ENCODE results near the gene MMP20.

Gene MMP20

GRCh38 chr11:102623128-102623527 is 2.0 kb downstream of the MMP20 start (continued):
- TF ChIP-seq ZNF518A (tag by site-specific recombination; conservative IDR thresholded peaks at IDR 0.05; ENCODE audit: low read depth): no peak
- TF ChIP-seq ZNF843 (tag by site-specific recombination; IDR thresholded peaks at IDR 0.05): no peak
- no peak for TF ChIP-seq ZNF792 (tag by site-specific recombination; IDR thresholded peaks at IDR 0.05)
- TF ChIP-seq ZNF146 (tag by site-specific recombination; IDR thresholded peaks at IDR 0.05): no peak
- no peak for TF ChIP-seq KLF9 (tag by site-specific recombination; IDR thresholded peaks at IDR 0.05; ENCODE audit: low read depth)
- TF ChIP-seq RBAK (tag by site-specific recombination; IDR thresholded peaks at IDR 0.05): no peak
- no peak for TF ChIP-seq AEBP2 (tag by site-specific recombination; IDR thresholded peaks at IDR 0.05; ENCODE audit: borderline replicate concordance)
- TF ChIP-seq ZNF529 (tag by site-specific recombination; IDR thresholded peaks at IDR 0.05; ENCODE audit: insufficient replicate concordance): no peak
- no peak for TF ChIP-seq ZBTB1 (tag by site-specific recombination; IDR thresholded peaks at IDR 0.05)
- no peak for TF ChIP-seq SP7 (tag by site-specific recombination; IDR thresholded peaks at IDR 0.05)
- no peak for TF ChIP-seq FEZF1 (tag by site-specific recombination; IDR thresholded peaks at IDR 0.05)
- TF ChIP-seq ZNF266 (tag by site-specific recombination; IDR thresholded peaks at IDR 0.05; ENCODE audit: low read depth): no peak
- TF ChIP-seq ZNF26 (tag by site-specific recombination; IDR thresholded peaks at IDR 0.05): no peak

GRCh38 chr11:102622258-102622657 is 2.9 kb downstream of the MMP20 start:
- POLR2A ChIA-PET: no interaction called here
- TF ChIP-seq, protein P1, sequence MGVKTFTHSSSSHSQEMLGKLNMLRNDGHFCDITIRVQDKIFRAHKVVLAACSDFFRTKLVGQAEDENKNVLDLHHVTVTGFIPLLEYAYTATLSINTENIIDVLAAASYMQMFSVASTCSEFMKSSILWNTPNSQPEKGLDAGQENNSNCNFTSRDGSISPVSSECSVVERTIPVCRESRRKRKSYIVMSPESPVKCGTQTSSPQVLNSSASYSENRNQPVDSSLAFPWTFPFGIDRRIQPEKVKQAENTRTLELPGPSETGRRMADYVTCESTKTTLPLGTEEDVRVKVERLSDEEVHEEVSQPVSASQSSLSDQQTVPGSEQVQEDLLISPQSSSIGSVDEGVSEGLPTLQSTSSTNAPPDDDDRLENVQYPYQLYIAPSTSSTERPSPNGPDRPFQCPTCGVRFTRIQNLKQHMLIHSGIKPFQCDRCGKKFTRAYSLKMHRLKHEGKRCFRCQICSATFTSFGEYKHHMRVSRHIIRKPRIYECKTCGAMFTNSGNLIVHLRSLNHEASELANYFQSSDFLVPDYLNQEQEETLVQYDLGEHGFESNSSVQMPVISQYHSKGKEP (tag by site-specific recombination; IDR thresholded peaks at IDR 0.05): no peak
- TF ChIP-seq ZNF48 (tag by site-specific recombination; IDR thresholded peaks at IDR 0.05) (no peak), ZBTB20 (tag by site-specific recombination; IDR thresholded peaks at IDR 0.05) (no peak), ZNF654 (tag by site-specific recombination; IDR thresholded peaks at IDR 0.05; ENCODE audit: low read depth) (no peak), ZNF423 (tag by site-specific recombination; IDR thresholded peaks at IDR 0.05) (no peak), FEZF1 (tag by site-specific recombination; IDR thresholded peaks at IDR 0.05) (no peak), ZNF266 (tag by site-specific recombination; IDR thresholded peaks at IDR 0.05; ENCODE audit: low read depth) (no peak), ZSCAN4 (tag by site-specific recombination; IDR thresholded peaks at IDR 0.05) (no peak), ZNF776 (tag by site-specific recombination; IDR thresholded peaks at IDR 0.05; ENCODE audit: borderline replicate concordance) (no peak), ZBTB17 (tag by site-specific recombination; IDR thresholded peaks at IDR 0.05) (no peak), HOXD13 (CRISPR knock-in tag; IDR thresholded peaks at IDR 0.05; ENCODE audit: borderline replicate concordance) (no peak), ZNF121 (tag by site-specific recombination; IDR thresholded peaks at IDR 0.05) (no peak), IKZF3 (tag by site-specific recombination; IDR thresholded peaks at IDR 0.05) (no peak)
- TF ChIP-seq, protein P2, sequence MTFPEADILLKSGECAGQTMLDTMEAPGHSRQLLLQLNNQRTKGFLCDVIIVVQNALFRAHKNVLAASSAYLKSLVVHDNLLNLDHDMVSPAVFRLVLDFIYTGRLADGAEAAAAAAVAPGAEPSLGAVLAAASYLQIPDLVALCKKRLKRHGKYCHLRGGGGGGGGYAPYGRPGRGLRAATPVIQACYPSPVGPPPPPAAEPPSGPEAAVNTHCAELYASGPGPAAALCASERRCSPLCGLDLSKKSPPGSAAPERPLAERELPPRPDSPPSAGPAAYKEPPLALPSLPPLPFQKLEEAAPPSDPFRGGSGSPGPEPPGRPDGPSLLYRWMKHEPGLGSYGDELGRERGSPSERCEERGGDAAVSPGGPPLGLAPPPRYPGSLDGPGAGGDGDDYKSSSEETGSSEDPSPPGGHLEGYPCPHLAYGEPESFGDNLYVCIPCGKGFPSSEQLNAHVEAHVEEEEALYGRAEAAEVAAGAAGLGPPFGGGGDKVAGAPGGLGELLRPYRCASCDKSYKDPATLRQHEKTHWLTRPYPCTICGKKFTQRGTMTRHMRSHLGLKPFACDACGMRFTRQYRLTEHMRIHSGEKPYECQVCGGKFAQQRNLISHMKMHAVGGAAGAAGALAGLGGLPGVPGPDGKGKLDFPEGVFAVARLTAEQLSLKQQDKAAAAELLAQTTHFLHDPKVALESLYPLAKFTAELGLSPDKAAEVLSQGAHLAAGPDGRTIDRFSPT (tag by site-specific recombination; IDR thresholded peaks at IDR 0.05): no peak

More at GRCh38 chr11:102622258-102622657, 2.9 kb downstream of the MMP20 start:
- CTCF ChIA-PET: interaction anchor here (0.8 to 1.3 kb wide), 2 partner anchors 9 to 44 kb away, joined by 4 to 5 read pairs; no protein-coding TSS in a partner anchor
- no peaks in the 10 kb centered on the region for H3K9me3 ChIP-seq (ENCODE audit: control insufficient read depth, insufficient read depth, low read depth, low read length)
- H3K27ac ChIP-seq (ENCODE audit: extremely low read depth, low read depth, low read length): no peak overlapping the region
- H3K4me1 ChIP-seq (ENCODE audit: control insufficient read depth, insufficient read depth, low read length): no peaks in the 10 kb centered on the region; the same call in 1 of the 2 replicates
- H3K4me3 ChIP-seq (ENCODE audit: low read depth, low read length): no peak overlapping the region
- H3K36me3 ChIP-seq (ENCODE audit: control insufficient read depth in 2 of 2, insufficient read depth in 1 of 2, low read length in 2 of 2): no peaks in the 10 kb centered on the region

All from HEK293 (cell line).